ENCODE measurements around the gene PHF12.

DNA sequence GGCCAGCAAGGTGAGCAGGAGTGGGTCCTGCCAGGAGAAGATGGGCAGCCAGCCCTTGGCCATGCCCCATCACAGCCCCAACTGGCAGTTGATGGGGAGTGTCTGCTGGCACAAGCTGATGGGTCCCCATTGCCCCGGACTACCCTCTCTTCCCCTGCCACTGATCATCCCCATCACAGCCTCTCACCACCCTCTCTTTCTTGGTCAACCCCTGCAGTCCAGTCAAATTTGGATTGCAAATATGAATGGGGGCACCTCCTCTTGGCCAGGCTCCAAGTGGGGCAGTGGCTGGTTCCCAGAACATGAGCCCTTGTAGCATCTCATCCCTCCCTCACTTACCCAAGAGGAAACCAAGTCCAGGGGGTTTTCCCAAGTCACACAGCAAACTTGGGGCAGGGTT lies 37.2 kb upstream of the PHF12 start:
- TF ChIP-seq AGO2 (optimal IDR thresholded peaks at IDR 0.05; ENCODE audit: low read depth, low read length) (no peak), TBL1XR1 (IDR thresholded peaks at IDR 0.05; ENCODE audit: borderline replicate concordance, low read length, partially characterized antibody) (no peak), MEF2D (CRISPR knock-in tag; IDR thresholded peaks at IDR 0.05) (no peak), MAFK (conservative IDR thresholded peaks at IDR 0.05 in 1 of 2, IDR thresholded peaks at IDR 0.05 in 1 of 2; ENCODE audit: low read length in 2 of 2) (no peak), PCBP1 (IDR thresholded peaks at IDR 0.05; ENCODE audit: borderline replicate concordance, low read depth, low read length) (no peak), CEBPB (IDR thresholded peaks at IDR 0.05; ENCODE audit: borderline replicate concordance, low read depth, low read length) (no peak), ZNF24 (IDR thresholded peaks at IDR 0.05) (no peak), POLR2A (IDR thresholded peaks at IDR 0.05; ENCODE audit: insufficient read depth in 1 of 2, low read depth in 2 of 2, low read length in 2 of 2) (no peak)
- TF ChIP-seq, protein P1, sequence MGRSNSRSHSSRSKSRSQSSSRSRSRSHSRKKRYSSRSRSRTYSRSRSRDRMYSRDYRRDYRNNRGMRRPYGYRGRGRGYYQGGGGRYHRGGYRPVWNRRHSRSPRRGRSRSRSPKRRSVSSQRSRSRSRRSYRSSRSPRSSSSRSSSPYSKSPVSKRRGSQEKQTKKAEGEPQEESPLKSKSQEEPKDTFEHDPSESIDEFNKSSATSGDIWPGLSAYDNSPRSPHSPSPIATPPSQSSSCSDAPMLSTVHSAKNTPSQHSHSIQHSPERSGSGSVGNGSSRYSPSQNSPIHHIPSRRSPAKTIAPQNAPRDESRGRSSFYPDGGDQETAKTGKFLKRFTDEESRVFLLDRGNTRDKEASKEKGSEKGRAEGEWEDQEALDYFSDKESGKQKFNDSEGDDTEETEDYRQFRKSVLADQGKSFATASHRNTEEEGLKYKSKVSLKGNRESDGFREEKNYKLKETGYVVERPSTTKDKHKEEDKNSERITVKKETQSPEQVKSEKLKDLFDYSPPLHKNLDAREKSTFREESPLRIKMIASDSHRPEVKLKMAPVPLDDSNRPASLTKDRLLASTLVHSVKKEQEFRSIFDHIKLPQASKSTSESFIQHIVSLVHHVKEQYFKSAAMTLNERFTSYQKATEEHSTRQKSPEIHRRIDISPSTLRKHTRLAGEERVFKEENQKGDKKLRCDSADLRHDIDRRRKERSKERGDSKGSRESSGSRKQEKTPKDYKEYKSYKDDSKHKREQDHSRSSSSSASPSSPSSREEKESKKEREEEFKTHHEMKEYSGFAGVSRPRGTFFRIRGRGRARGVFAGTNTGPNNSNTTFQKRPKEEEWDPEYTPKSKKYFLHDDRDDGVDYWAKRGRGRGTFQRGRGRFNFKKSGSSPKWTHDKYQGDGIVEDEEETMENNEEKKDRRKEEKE (IDR thresholded peaks at IDR 0.05), result no peak
- TF ChIP-seq, protein P2, sequence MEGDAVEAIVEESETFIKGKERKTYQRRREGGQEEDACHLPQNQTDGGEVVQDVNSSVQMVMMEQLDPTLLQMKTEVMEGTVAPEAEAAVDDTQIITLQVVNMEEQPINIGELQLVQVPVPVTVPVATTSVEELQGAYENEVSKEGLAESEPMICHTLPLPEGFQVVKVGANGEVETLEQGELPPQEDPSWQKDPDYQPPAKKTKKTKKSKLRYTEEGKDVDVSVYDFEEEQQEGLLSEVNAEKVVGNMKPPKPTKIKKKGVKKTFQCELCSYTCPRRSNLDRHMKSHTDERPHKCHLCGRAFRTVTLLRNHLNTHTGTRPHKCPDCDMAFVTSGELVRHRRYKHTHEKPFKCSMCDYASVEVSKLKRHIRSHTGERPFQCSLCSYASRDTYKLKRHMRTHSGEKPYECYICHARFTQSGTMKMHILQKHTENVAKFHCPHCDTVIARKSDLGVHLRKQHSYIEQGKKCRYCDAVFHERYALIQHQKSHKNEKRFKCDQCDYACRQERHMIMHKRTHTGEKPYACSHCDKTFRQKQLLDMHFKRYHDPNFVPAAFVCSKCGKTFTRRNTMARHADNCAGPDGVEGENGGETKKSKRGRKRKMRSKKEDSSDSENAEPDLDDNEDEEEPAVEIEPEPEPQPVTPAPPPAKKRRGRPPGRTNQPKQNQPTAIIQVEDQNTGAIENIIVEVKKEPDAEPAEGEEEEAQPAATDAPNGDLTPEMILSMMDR (CRISPR knock-in tag; IDR thresholded peaks at IDR 0.05), result no peak
- TF ChIP-seq, protein P3, sequence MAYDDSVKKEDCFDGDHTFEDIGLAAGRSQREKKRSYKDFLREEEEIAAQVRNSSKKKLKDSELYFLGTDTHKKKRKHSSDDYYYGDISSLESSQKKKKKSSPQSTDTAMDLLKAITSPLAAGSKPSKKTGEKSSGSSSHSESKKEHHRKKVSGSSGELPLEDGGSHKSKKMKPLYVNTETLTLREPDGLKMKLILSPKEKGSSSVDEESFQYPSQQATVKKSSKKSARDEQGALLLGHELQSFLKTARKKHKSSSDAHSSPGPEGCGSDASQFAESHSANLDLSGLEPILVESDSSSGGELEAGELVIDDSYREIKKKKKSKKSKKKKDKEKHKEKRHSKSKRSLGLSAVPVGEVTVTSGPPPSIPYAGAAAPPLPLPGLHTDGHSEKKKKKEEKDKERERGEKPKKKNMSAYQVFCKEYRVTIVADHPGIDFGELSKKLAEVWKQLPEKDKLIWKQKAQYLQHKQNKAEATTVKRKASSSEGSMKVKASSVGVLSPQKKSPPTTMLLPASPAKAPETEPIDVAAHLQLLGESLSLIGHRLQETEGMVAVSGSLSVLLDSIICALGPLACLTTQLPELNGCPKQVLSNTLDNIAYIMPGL (CRISPR knock-in tag; IDR thresholded peaks at IDR 0.05; ENCODE audit: borderline replicate concordance in 1 of 2, low read depth in 1 of 2), result no peak
